Lower leg skin (tissue), 3 donors: ENCODE data around the gene HMGXB4.

Experiments used
- CTCF ChIP-seq, 3 donors: fragments of 450-650 bp; IDR thresholded peaks; one replicate each; pipeline ENCODE4 v1.5.1; 2016; ENCODE audit warnings: antibody characterized with exemption in 3 of 3, mild to moderate bottlenecking in 3 of 3, moderate library complexity in 2 of 3
- POLR2A ChIP-seq, 2 donors: fragments of 450-650 bp; IDR thresholded peaks; one replicate each; pipeline ENCODE4 v1.6.1; 2016 to 2017; ENCODE audit warnings: antibody characterized with exemption in 2 of 2, mild to moderate bottlenecking in 1 of 2, moderate library complexity in 1 of 2

GRCh38 chr22:35225010-35225409 lies 32.3 kb upstream of the HMGXB4 start:
- TF ChIP-seq CTCF (IDR thresholded peaks at IDR 0.05) (no peak), POLR2A (IDR thresholded peaks at IDR 0.05) (no peak)
